Activated CD8-positive, alpha-beta memory T cell treated with anti-CD3 and anti-CD28 coated beads for 36 hours (primary cell): ENCODE results near the gene PTPRU. TPM values are rescaled to one million over a fixed set of nuclear protein-coding genes. Genes with fewer than 3 reads are reported as not detected.

Experiments used
- CTCF ChIA-PET: fragments of 350-600 bp; sonication (Branson Sonifier 250); formaldehyde crosslinking; loops from one replicate; lab custom pipeline; 2021; ENCODE audit warnings: antibody characterized with exemption; lab: Charles Lee
- POLR2A ChIA-PET: fragments of 350-600 bp; sonication (Branson Sonifier 250); formaldehyde crosslinking; loops from one replicate; lab custom pipeline; 2021; ENCODE audit warnings: antibody characterized with exemption; lab: Charles Lee
- total RNA-seq, 2 experiments: library from RNA; stranded (reverse); gene quantifications; one replicate each; pipeline ENCODE4 v1.2.3, GENCODE V29; 2021

Gene PTPRU
- total RNA-seq, 2 experiments from 2014 or later: 0.34 to 0.42 TPM

GRCh38 chr1:29322147-29322694 lies 85.9 kb downstream of the PTPRU start:
- ChIA-PET POLR2A (no interaction called here), CTCF (no interaction called here)

GRCh38 chr1:29322861-29323585 lies 86.7 kb downstream of the PTPRU start:
- ChIA-PET POLR2A (no interaction called here), CTCF (no interaction called here)

DNA sequence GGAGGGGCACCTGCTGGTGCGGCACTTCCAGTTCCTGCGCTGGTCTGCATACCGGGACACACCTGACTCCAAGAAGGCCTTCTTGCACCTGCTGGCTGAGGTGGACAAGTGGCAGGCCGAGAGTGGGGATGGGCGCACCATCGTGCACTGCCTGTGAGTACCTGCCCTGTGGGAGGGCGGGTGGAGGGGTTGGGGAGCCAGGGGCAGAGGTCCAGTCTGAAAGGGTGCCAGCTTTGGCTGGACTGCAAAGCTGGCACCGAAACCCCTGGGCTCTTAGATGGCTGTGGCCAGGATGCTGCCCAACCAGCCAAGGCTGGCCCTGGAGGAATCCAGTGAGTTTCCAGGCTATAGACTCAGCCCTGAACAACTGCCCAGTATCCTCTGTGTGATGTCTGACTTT lies 87.3 kb downstream of the PTPRU start:
- ChIA-PET CTCF (no interaction called here), POLR2A (no interaction called here)

DNA sequence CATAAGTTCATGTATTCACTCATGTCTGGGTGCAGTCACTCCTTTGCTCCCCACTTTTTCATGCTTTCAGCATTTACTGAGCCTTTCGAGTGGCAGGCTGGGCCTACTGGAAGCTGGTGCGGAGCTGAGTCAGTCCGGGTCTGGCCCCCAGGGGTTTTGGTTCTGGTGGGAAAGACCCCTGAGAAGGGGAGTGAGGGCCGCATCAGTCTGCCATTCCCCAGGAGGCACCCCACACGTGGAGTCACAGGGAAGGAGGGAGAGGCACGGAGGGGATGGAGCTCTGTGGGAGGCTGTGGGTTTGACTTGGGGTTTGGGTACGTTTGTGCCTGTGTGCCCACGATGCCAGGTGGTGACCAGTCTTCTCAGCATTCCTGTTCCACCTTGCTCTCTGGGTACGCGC lies 87.9 kb downstream of the PTPRU start:
- POLR2A ChIA-PET: no interaction called here

DNA sequence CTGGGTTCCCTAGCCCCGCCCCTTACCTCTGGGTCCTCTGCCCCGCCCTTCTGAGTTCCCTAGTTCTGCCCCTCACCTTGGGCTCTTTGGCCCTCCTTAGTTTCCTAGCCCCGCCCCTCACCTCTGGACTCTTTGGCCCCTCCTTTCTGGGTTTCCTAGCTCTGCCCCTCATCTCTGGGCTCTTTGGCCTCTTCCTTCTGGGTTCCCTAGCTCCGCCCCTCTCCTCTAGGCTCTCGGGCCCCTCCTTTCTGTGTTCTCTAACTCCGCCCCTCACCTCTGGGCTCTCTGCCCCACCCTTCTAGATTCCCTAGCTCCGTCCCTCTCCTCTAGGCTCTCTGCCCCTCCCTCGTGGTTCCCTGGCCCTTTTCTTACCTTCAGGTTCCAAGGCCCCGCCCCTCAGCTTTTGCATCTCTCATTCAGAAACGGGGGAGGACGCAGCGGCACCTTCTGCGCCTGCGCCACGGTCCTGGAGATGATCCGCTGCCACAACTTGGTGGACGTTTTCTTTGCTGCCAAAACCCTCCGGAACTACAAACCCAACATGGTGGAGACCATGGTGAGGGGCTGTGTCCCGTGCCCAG lies 88.5 kb downstream of the PTPRU start:
- CTCF ChIA-PET: no interaction called here
- POLR2A ChIA-PET: no interaction called here

More for the DNA sequence above, 87.9 kb downstream of the PTPRU start:
- CTCF ChIA-PET: no interaction called here

DNA sequence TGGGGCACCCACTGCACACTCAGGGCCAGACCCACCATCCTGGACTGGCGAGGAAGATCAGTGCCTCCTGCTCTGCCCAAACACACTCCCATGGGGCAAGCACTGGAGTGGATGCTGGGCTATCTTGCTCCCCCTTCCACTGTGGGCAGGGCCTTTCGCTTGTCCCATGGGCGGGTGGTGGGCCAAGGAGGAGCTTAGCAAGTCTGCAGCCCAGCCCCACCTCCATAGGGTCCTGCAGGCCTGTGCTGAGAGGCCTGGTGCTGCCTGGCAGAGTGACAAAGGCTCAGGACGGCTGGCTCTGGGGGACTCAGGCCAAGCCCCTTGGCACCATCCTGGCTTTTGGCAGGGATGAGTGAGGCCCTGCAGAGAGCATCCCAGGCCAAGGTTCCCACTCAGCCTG lies 89.4 kb downstream of the PTPRU start:
- CTCF ChIA-PET: no interaction called here
- POLR2A ChIA-PET: no interaction called here

DNA sequence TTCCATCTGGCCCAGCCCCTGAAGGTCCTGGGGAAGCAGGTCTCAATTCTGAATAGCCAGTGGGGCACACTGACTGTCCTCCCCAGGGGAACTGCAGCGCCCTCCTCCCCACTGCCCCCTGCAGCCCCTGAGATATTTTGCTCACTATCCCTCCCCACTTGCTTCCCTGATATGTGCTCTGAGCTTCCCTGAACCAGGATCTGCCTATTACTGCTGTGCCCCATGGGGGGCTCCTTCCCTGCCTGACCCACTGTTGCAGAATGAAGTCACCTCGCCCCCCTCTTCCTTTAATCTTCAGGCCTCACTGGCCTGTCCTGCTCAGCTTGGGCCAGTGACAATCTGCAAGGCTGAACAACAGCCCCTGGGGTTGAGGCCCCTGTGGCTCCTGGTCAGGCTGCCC lies 89.8 kb downstream of the PTPRU start:
- ChIA-PET POLR2A (no interaction called here), CTCF (no interaction called here)

- CTCF ChIA-PET: no interaction called here
- POLR2A ChIA-PET: no interaction called here
Observed at GRCh38 chr1:29327223-29327935, 91.1 kb downstream of the PTPRU start.

GRCh38 chr1:29329022-29329775 lies 92.9 kb downstream of the PTPRU start:
- ChIA-PET CTCF (no interaction called here), POLR2A (interaction anchor here (0.6 kb wide), 1 partner anchor 34 kb away, joined by 3 read pairs; no protein-coding TSS in a partner anchor)

GRCh38 chr1:29330089-29330488 lies 93.8 kb downstream of the PTPRU start:
- ChIA-PET POLR2A (interaction anchor here (0.6 kb wide), 1 partner anchor 35 kb away, joined by 3 read pairs; no protein-coding TSS in a partner anchor), CTCF (no interaction called here)

DNA sequence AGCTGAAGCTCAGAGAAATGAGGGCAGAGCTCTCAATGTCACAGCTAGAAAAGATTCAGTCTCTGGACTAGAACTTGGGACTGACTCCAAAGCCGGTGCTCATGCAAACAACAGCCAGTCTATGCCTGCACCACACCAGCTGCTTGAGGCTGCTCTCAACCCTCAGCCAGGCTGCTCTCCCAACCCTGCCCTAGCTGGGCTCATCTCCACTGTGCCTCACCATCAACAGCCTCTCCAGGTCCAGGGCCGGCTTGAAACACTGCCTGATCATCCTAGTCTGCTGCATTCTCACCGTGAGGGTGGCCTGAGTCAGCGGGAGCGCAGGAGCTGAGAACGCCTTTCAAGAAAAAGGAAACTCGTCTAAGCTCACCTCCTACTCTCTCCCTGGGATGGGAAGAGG lies 94.5 kb downstream of the PTPRU start:
- ChIA-PET POLR2A (no interaction called here), CTCF (no interaction called here)

DNA sequence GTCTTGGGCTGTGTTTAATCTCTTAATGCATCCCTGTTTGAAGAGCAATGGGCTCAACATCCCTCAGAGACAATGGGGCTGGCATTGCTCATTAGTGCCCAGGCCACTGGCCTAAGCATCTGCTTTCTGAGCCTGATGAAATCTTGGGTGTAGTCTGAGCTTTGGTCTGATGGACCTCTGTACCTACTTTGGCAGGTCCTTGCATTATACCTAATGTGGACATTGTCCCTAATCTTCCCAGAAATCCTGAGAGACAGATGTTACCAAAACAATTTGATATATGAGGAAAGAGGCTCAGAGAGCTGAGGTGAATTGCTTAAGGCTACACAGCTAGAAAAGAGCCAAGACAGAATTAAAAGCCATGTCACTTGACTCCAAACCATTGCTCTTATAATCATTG lies 95.0 kb downstream of the PTPRU start:
- POLR2A ChIA-PET: no interaction called here
- CTCF ChIA-PET: no interaction called here

- POLR2A ChIA-PET: no interaction called here
- CTCF ChIA-PET: no interaction called here
Observed at GRCh38 chr1:29331729-29332128, 95.4 kb downstream of the PTPRU start.

GRCh38 chr1:29332204-29332603 lies 95.9 kb downstream of the PTPRU start:
- ChIA-PET CTCF (no interaction called here), POLR2A (no interaction called here)

GRCh38 chr1:29333008-29333407 lies 96.7 kb downstream of the PTPRU start:
- POLR2A ChIA-PET: no interaction called here
- CTCF ChIA-PET: no interaction called here

GRCh38 chr1:29335573-29335972 lies 99.3 kb downstream of the PTPRU start:
- CTCF ChIA-PET: no interaction called here

GRCh38 chr1:29338908-29339575 lies 102.7 kb downstream of the PTPRU start:
- ChIA-PET POLR2A (no interaction called here), CTCF (no interaction called here)

More at GRCh38 chr1:29335573-29335972, 99.3 kb downstream of the PTPRU start:
- POLR2A ChIA-PET: no interaction called here

DNA sequence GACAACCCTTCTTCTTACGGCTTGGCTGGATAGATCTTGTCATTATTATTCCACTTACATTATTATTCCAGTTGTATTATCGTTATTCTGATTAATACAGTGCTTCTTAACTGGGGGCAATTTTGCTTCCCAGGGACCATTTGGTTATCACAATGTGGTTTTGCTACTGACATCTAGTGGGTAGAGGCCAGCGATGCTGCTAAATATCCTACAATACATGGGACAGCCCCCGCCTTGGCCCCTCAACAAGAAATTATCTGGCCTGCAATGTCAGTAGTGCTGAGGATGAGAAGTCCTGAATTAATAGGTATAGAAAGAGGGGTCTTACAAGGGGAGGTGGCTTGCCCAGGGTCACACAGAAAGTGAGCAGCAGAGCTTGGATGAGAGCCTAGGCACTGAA lies 105.6 kb downstream of the PTPRU start:
- ChIA-PET POLR2A (no interaction called here), CTCF (no interaction called here)

DNA sequence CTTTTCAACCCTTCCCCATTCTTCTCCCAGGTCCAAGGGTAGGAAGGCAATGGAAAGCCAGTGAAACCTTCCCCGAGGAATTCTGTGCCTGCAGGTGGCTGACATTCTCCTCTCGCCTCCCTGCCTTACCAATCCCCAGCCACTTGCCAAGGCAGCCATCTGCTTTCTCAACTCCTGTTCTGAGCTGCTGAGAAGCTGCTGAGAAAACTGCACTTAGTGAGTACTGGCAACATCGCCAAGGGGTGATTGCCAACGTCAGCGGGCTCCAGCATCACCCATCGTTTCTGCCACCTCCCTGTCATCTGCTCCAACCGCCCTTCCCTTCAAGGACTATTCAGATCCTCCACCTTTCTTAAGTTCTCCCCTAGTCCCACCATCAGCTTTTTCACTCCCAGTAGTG lies 106.0 kb downstream of the PTPRU start:
- ChIA-PET POLR2A (no interaction called here), CTCF (no interaction called here)
